ENCODE measurements around the gene CLIC4.

- no peak for TF ChIP-seq CTCF (IDR thresholded peaks at IDR 0.05)
- TF ChIP-seq POLR2A (IDR thresholded peaks at IDR 0.05): no peak
These were observed 111.7 kb downstream of the CLIC4 start for GRCh38 chr1:24856787-24857506.
